Natural killer cell treated with Interleukin-12 subunit alpha and Interleukin-12 subunit beta and Interleukin-15 and Interleukin-18, amount 100 ng/mL, for 72 hours (primary cell): ENCODE data around the gene KIAA1958. TPM values are rescaled to one million over a fixed set of nuclear protein-coding genes. Genes with fewer than 3 reads are reported as not detected.
"Not testable (repeated sequence)": the region's sequence is repeated elsewhere in the genome, so short reads cannot be mapped to it uniquely, and the experiment has no call there.

Source experiments
- ATAC-seq, 2 donors: fragments of 150-1000 bp; cut with Tn5 transposase in 1 of 2; sonication (Bioruptor Pico), chemical (Tn5 transposase) in 1 of 2; 2 replicates each; pipeline ENCODE4 v1.10.0; 2021
- DNase-seq: peaks from one replicate; pipeline ENCODE4 v3.0.0; 2022; ENCODE audit warnings: low spot score
- H3K27ac Mint-ChIP-seq, 2 donors: 1 replicate in 1 of 2; 2 replicates in 1 of 2; pipeline ENCODE4 v1.8.0; 2022; ENCODE audit warnings: mixed read lengths in 2 of 2, mild to moderate bottlenecking in 1 of 2, moderate library complexity in 1 of 2
- H3K27me3 Mint-ChIP-seq, 2 donors: 1 replicate in 1 of 2; 2 replicates in 1 of 2; pipeline ENCODE4 v1.8.0; 2022; ENCODE audit warnings: mixed read lengths in 2 of 2
- H3K36me3 Mint-ChIP-seq: one replicate; pipeline ENCODE4 v1.8.0; 2022; ENCODE audit warnings: mixed read lengths
- H3K4me1 Mint-ChIP-seq, 2 donors: 1 replicate in 1 of 2; 2 replicates in 1 of 2; pipeline ENCODE4 v1.8.0; 2022; ENCODE audit warnings: low read depth in 2 of 2, mixed read lengths in 2 of 2, mild to moderate bottlenecking in 1 of 2
- H3K4me3 Mint-ChIP-seq: one replicate; pipeline ENCODE4 v1.8.0; 2022; ENCODE audit warnings: mixed read lengths
- H3K9me3 Mint-ChIP-seq: 2 replicates; pipeline ENCODE4 v1.8.0; 2022; ENCODE audit warnings: mixed read lengths
- total RNA-seq, 2 donors: library from RNA; stranded (reverse); gene quantifications; one replicate each; pipeline ENCODE4 v1.2.3, GENCODE V29; 2022

Gene KIAA1958
- total RNA-seq, 2 donors from 2014 or later, result 3.5 to 14.6 TPM

DNA sequence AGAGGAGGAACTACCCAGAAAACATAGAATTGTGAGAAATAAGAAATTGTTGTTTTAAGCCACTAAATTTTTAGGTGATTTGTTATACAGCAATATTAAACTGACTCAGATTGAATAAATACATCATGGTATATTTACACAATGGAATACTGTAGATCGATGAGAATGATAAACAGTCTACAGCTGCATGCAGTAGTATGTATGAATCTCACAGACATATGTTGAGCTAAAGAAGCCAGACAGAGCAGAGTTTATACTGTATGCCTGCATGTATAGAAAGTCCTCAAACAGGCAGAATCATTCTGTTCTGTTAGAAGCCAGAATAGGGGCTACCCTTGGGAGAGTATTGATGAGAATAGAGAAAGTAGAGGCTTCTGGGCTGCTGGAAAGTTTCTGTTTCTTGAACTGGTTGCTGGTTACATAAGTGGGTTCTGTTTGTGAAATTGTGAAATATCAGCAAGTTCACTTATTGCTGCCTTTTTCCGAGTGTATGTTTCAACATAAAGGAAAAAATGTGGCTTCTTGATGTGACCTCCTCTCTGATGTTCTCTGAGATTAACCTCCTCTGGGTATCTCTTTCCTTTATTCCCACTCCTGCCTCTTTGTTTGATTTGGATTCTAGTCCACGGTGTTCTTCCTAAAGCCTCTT is 9.6 kb downstream of the KIAA1958 start:
- ATAC-seq (no peak), DNase-seq (no peak)
- no peak overlapping the region for H3K27ac Mint-ChIP-seq
- peaks cover 5 to 8% of the 10 kb centered on the region in 2 donors for H3K4me1 Mint-ChIP-seq
- no peak overlapping the region for H3K4me3 Mint-ChIP-seq
- H3K36me3 Mint-ChIP-seq, result peaks cover 28% of the 10 kb centered on the region
- peaks cover 7% of the 10 kb centered on the region for H3K9me3 Mint-ChIP-seq
- peaks cover 0 to under 1% of the 10 kb centered on the region in 2 donors for H3K27me3 Mint-ChIP-seq

DNA sequence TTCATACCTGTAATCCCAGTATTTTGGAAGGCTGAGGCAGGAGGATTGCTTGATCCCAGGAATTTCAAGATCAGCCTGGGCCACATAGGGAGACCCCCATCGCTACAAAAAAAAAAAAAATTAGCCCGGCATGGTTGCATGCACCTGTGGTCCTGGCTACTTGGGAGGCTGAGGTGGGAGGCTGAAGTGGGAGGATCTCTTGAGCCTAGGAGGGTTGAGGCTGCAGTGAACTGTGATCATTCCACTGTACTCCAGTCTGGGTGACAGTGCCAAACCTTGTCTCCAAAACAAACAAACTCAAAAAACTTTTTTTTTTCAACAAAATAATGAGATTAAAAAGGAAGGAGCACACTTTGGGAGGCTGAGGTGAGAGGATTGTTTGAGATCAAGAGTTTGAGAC is 14.2 kb downstream of the KIAA1958 start:
- H3K4me3 Mint-ChIP-seq, result no peak overlapping the region
- H3K36me3 Mint-ChIP-seq, result no peaks in the 10 kb centered on the region
- DNase-seq (no peak), ATAC-seq (no peak)
- peaks cover 0 to 5% of the 10 kb centered on the region in 2 donors for H3K27me3 Mint-ChIP-seq
- H3K9me3 Mint-ChIP-seq, result no peaks in the 10 kb centered on the region
- no peak overlapping the region for H3K27ac Mint-ChIP-seq
- H3K4me1 Mint-ChIP-seq, result peaks cover 0 to 12% of the 10 kb centered on the region in 2 donors

DNA sequence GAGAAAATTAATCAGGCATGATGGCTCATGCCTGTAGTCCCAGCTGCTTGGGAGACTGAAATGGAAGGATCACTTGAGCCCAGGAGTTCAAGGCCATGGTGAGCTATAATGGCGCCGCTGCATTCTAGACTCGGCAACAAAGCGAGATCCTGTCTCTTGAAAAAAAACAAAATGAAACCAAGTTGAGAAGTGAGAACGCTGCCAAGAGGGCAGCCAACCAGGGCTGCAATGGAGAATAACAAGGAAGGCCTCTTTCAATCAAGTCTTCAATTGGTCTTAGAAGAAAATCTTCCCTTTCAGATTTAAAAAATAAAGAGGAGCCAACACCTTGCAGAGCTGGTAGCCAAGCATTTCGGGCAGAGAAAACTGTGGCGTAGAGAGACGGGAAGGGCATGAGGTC is 14.7 kb downstream of the KIAA1958 start:
- DNase-seq (no peak), ATAC-seq (no peak)
- H3K9me3 Mint-ChIP-seq, result no peaks in the 10 kb centered on the region
- H3K4me1 Mint-ChIP-seq, result peaks cover 0 to 12% of the 10 kb centered on the region in 2 donors
- H3K36me3 Mint-ChIP-seq, result no peaks in the 10 kb centered on the region
- no peak overlapping the region for H3K27ac Mint-ChIP-seq
- peaks cover 0 to 5% of the 10 kb centered on the region in 2 donors for H3K27me3 Mint-ChIP-seq
- H3K4me3 Mint-ChIP-seq, result no peak overlapping the region

DNA sequence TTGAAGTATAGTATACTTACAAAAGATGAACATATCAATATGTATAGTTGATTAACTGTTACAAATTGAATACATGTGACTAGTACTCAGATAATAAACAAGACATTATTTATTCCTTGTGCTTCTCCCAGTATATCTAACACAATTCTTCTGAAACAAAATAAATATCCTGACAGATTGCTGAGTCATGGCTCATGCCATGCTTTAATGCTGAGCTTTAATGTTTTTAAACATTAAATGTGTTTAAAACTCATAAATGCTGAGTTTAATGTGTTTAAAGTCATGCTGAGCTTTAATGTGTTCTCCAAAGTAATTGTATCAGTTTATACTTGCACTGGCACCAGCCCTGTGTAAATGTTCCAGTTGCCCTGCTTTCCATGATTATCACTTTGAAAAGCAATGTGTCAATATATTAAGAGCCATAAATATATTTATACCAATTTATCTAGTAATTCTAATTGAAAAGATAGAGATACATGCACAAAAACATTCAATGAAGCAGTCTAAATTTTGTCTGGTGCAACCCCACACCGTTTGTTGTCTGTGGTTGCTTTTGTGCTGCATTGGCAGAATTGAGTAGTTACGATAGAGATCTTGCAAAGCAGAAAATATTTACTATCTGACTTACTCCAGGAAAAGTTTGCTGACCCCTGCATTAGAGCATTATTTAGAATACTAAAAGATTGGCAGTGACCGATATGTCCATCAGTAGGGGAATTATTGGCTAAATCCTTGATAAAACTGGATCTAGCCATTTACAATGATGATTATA is 15.7 kb downstream of the KIAA1958 start:
- DNase-seq, result no peak

DNA sequence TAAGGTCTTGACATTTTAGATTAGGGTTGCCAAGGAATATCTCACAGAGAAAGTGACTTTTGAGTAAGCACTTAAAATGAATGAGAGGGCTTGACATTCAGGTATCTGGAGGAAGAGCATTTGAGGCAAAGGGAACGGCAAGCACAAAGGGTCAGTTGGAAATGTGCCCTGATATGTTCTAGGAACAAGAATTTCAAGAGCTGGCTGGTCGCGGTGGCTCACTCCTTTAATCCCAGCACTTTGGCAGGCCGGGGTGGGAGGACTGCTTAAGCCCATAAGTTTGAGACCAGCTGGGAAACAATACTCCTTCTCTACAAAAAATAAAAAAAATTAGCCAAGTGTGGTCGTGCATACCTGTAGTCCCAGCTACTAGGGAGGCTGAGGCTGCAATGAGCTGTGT is 16.5 kb downstream of the KIAA1958 start:
- Mint-ChIP-seq H3K27ac (no peak overlapping the region), H3K27me3 (peaks cover 0 to 5% of the 10 kb centered on the region in 2 donors), H3K9me3 (no peaks in the 10 kb centered on the region), H3K4me3 (no peak overlapping the region), H3K4me1 (peaks cover 0 to 5% of the 10 kb centered on the region in 2 donors), H3K36me3 (no peaks in the 10 kb centered on the region)
- ATAC-seq (no peak), DNase-seq (no peak)

More for the DNA sequence above, 15.7 kb downstream of the KIAA1958 start:
- ATAC-seq, result no peak
- no peak overlapping the region for H3K4me3 Mint-ChIP-seq
- H3K27ac Mint-ChIP-seq, result no peak overlapping the region
- H3K27me3 Mint-ChIP-seq, result peaks cover 0 to 5% of the 10 kb centered on the region in 2 donors
- no peaks in the 10 kb centered on the region for H3K9me3 Mint-ChIP-seq
- no peaks in the 10 kb centered on the region for H3K36me3 Mint-ChIP-seq
- peaks cover 0 to 5% of the 10 kb centered on the region in 2 donors for H3K4me1 Mint-ChIP-seq

DNA sequence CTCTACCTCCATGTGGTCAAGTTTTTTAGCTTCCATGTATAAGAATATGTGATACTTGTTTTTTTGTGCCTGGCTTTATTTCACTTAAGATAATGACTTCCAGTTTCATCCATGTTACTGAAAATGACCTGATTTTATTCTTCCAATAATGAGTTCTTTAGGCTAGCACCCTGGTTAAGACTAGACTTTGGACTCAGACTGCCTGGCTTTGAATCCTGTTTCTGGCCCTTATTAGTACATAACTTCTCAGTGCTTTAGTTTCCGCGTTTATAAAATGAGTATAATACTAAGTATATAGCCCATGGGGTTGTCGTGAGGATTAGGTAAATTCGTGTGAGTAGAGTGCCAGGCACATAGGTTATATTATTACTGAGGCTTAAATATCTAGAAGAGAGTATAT is 18.5 kb downstream of the KIAA1958 start:
- no peak for DNase-seq
- peaks cover 0 to 5% of the 10 kb centered on the region in 2 donors for H3K27me3 Mint-ChIP-seq
- no peaks in the 10 kb centered on the region for H3K36me3 Mint-ChIP-seq
- H3K9me3 Mint-ChIP-seq, result no peaks in the 10 kb centered on the region
- no peak for ATAC-seq
- H3K27ac Mint-ChIP-seq, result no peak overlapping the region
- no peak overlapping the region for H3K4me3 Mint-ChIP-seq
- peaks cover 0 to 5% of the 10 kb centered on the region in 2 donors for H3K4me1 Mint-ChIP-seq

DNA sequence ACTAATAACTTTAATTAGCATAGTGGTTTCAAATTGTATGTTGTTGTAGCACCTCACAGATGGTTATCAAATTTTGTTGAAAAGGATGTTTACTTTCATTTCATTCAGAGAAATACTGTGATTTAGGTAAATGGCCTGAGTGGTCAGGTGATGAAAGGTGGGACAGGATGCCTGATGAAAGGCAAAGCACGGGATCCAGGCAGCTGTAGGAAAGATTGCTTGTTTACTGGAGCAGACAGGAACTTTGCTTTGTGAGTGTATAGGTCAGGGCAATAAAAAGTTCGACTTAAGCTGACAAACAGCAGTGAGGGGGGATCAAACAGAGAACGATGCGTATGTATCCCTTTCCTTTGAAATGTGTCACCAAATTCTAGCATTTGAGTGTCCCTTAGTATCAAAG is 19.0 kb downstream of the KIAA1958 start:
- Mint-ChIP-seq H3K27me3 (peaks cover 0 to 5% of the 10 kb centered on the region in 2 donors), H3K4me1 (peaks cover 0 to 5% of the 10 kb centered on the region in 2 donors), H3K27ac (no peak overlapping the region), H3K4me3 (no peak overlapping the region), H3K36me3 (no peaks in the 10 kb centered on the region), H3K9me3 (no peaks in the 10 kb centered on the region)
- DNase-seq, result no peak
- ATAC-seq, result no peak

DNA sequence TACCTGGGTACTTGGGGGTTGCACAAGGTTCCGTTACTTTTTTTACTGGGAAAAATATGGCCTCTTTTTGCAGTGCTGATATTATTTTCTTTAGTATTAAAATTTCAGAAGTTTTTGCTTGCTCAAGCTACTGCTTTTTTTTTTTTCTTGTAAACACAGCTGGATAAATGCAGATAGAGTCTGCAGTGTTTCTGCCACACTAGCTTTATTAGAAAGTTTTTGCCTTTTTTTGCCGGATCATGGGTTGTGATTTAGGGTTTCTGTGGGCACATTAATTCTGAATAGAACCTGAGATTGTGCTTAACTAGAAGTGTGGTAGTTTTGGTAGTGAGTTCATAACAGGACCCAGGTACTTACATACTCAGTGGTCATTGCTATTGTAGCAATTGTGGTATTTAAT is 19.9 kb downstream of the KIAA1958 start:
- H3K9me3 Mint-ChIP-seq, result no peaks in the 10 kb centered on the region

DNA sequence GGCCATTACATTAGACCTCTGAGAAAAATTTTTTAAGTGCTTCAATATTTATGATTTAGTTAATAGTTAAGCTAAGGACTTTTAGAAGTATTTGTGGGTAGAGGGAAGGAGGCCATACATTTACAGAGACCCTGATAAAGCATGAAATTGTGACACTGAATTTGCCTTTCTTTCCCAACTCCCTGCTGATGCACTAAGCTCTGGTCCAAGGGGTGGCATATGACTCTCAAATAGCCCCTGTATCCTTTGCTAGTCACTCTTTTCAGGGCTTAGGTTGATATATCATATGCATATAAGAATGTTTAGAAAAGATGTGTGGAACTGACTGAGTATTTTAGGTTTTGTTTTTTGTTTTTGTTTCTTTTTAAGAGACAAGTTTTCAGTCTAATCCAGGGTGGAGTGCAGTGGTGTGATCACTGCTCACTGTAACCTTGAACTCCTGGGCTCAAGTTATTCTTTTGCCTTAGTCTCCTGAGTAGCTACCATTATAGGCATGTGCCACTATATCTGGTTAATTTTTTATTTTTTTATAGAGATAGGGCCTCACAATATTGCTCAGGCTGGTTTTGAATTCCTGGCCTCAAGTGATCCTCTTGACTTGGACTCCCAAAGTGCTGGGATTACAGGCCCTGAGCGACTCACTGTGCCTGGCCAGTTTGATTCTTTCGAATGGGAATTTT is 20.5 kb downstream of the KIAA1958 start:
- no peak overlapping the region for H3K27ac Mint-ChIP-seq

More for the DNA sequence above, 19.9 kb downstream of the KIAA1958 start:
- Mint-ChIP-seq H3K4me3 (no peak overlapping the region), H3K36me3 (no peaks in the 10 kb centered on the region), H3K27me3 (peaks cover 0 to 1% of the 10 kb centered on the region in 2 donors), H3K4me1 (peaks cover 0 to under 1% of the 10 kb centered on the region in 2 donors), H3K27ac (no peak overlapping the region)
- DNase-seq (no peak), ATAC-seq (no peak)

DNA sequence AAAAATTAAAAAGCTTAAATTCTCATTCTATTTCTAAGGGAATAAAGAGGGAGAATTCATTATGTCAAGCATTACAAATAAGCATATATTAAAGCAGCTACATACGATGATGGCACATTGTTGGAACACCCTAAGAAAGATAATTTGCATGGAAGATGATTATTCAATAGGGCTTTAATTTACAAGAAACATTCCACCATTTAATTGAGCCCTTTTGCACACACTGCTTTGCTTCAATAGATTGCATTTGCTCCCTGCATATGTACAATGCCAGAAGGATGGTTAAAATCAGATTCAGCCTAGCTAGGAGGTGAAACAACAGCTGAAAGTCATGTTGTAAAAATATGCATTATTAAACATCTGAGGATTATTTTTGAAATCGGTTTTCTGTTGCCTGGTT is 21.8 kb downstream of the KIAA1958 start:
- H3K4me3 Mint-ChIP-seq, result no peak overlapping the region
- no peak for DNase-seq
- H3K27me3 Mint-ChIP-seq, result no peaks in the 10 kb centered on the region
- H3K4me1 Mint-ChIP-seq, result no peaks in the 10 kb centered on the region
- H3K27ac Mint-ChIP-seq, result no peak overlapping the region
- ATAC-seq, result no peak
- no peaks in the 10 kb centered on the region for H3K36me3 Mint-ChIP-seq
- H3K9me3 Mint-ChIP-seq, result no peaks in the 10 kb centered on the region

More for the DNA sequence above, 20.5 kb downstream of the KIAA1958 start:
- Mint-ChIP-seq H3K4me1 (no peaks in the 10 kb centered on the region), H3K36me3 (no peaks in the 10 kb centered on the region), H3K27me3 (no peaks in the 10 kb centered on the region), H3K4me3 (no peak overlapping the region), H3K9me3 (no peaks in the 10 kb centered on the region)
- no peak for ATAC-seq
- DNase-seq, result no peak

DNA sequence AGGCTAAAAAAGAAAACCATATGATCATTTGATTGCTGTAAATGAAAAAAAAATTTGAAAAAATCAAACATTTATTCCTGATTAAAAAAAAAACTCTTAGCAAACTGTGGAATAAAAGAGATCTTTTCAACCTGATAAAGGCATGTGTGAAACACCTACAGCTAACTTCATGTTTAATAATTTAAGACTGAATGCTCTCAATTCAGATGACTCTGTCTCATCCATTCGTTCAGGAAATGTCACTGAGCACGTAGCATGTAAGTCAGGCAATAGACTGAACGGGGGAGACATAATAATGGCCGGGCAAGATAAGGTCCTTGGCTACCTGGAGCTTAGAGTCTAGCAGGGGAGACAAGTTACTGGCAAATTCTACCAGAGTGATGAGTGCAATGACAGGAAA is 25.8 kb downstream of the KIAA1958 start:
- not testable (repeated sequence) for H3K36me3 Mint-ChIP-seq, H3K4me1 Mint-ChIP-seq, H3K27me3 Mint-ChIP-seq

DNA sequence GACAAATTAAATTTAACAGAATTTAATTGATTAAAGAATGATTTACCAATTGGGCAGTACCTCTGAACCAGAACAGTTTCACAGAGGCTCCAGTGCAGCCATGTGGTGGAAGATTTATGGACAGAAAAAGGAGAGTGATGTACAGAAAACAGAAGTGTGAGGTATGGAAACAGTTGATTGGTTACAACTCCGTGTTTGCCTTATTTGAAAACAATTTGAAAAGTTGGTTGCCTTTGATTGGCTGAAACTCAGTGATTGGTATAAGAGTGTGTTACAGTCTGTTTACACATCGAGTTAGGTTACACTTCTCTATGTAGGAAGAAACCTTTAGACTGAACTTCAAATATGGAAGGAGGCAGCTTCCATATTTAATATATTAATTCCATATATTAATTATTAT is 30.1 kb downstream of the KIAA1958 start:
- Mint-ChIP-seq H3K4me1 (no peaks in the 10 kb centered on the region), H3K27ac (no peak overlapping the region), H3K9me3 (no peaks in the 10 kb centered on the region), H3K27me3 (no peaks in the 10 kb centered on the region), H3K36me3 (no peaks in the 10 kb centered on the region), H3K4me3 (no peak overlapping the region)
- DNase-seq, result no peak
- ATAC-seq, result no peak

More for the DNA sequence above, 25.8 kb downstream of the KIAA1958 start:
- not testable (repeated sequence) for DNase-seq, H3K4me3 Mint-ChIP-seq, H3K9me3 Mint-ChIP-seq, H3K27ac Mint-ChIP-seq, ATAC-seq

DNA sequence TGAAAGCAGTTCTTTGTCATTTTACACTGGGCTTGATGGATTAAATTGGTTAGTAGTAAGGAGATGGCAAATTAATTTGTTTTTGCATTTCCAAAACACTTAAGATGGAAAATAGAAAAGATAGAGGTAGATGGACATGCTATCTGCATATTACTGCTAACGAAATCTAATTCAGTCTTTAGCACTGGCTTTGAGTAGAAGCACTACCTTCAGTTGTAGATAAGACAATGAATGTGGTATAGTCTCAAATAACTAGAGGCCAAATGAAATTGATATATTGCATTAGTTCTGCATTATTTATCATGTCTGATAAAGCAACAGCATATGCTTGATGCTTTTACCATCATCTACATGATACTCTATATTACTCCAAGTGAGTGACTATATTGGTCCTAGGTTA is 33.4 kb downstream of the KIAA1958 start:
- Mint-ChIP-seq H3K9me3 (no peaks in the 10 kb centered on the region), H3K4me3 (no peak overlapping the region), H3K27me3 (no peaks in the 10 kb centered on the region), H3K36me3 (no peaks in the 10 kb centered on the region), H3K27ac (no peak overlapping the region), H3K4me1 (no peaks in the 10 kb centered on the region)
- ATAC-seq, result no peak
- no peak for DNase-seq

DNA sequence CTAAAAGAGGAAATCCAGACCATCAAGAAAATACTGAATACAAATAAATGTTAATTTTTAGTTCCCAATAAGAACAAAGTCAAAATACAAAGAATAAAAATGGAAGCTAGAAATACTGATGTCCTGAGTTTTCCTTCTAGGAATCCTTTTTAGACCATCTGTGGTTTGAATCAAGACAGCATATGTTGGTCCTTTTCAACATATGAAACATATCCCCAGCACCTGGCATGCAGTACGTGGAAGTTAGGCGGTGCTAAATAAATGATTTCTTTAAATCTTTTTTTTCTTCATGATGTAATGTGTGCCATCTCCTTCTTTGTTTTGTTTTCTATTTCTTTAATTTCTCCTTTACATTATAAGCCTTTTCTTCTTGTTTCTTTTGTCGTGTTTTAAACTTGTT is 34.0 kb downstream of the KIAA1958 start:
- Mint-ChIP-seq H3K4me3 (no peak overlapping the region), H3K36me3 (no peaks in the 10 kb centered on the region), H3K4me1 (no peaks in the 10 kb centered on the region), H3K27ac (no peak overlapping the region), H3K9me3 (no peaks in the 10 kb centered on the region), H3K27me3 (no peaks in the 10 kb centered on the region)
- ATAC-seq (no peak), DNase-seq (no peak)
